Stimulated activated CD4-positive, alpha-beta T cell treated with anti-CD3 and anti-CD28 coated beads, Interleukin-1b, Interleukin-23, amount 100 ng/mL, for 24 hours (primary cell): ENCODE measurements around the gene FBXL20.
"Not testable (repeated sequence)": the region's sequence is repeated elsewhere in the genome, so short reads cannot be mapped to it uniquely, and the experiment has no call there.

Source experiments
- DNase-seq, 4 experiments: peaks; one replicate each; pipeline ENCODE4 v3.0.0-alpha.2; 2020; ENCODE audit warnings: low read depth in 4 of 4, low spot score in 1 of 4

Gene FBXL20

DNA sequence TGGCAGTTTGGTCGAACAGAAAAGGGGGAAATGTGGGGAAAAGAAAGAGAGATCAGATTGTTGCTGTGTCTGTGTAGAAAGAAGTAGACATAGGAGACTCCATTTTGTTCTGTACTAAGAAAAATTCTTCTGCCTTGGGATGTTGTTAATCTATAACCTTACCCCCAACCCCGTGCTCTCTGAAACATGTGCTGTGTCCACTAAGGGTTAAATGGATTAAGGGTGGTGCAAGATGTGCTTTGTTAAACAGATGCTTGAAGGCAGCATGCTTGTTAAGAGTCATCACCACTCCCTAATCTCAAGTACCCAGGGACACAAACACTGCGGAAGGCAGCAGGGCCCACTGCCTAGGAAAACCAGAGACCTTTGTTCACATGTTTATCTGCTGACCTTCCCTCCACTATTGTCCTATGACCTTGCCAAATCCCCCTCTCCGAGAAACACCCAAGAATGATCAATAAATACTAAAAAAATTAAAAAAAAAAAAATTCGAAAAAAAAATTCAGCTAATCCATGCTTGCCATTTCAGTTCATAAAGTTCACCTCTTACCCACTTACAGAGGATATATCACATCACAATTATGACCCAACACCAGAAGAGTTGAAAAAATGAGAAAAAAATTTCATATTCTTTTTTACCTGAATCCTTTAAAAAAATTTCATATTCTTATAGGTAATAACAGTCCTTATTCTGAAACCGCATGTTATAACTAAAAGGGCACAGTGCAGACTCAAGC, 67.2 kb downstream of the FBXL20 start:
- not testable (repeated sequence) for DNase-seq

DNA sequence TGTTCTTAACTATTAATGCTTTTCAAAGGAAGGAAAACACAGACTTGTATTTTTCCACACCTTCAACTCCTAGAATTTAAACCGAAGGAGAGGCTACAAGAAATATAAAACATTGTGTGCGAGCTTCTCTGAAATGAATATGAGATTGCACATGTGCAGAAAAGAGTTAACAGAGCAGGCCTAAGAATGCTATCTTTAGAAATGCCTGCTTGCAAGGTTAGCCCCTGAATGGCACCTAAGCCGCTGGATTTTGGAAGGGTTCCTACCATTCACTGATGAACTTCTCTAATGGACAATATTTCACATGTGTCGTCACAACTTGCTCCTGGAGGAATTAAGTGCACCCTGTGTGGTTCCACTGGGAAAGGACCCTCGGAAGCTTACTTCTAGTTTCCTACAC, 69.3 kb downstream of the FBXL20 start:
- DNase-seq = no peak

DNA sequence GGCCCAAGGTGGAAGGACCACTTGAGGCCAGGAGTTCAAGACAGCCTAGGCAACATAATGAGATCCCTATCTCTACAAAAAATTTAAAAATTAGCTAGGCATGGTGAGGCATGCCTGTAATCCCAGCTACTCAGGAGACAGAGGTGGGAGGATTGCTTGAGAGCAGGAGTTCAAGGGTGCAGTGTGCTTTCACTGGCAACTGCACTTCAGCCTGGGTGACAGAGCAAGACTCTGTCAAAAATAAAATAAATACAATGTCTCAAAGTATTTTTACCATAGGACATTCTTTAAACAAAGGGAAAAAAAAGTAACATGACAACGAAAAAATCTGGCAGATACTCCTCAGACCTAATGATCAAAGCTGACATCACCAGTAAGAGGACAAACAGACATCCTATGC, 72.6 kb downstream of the FBXL20 start:
- no peak for DNase-seq

DNA sequence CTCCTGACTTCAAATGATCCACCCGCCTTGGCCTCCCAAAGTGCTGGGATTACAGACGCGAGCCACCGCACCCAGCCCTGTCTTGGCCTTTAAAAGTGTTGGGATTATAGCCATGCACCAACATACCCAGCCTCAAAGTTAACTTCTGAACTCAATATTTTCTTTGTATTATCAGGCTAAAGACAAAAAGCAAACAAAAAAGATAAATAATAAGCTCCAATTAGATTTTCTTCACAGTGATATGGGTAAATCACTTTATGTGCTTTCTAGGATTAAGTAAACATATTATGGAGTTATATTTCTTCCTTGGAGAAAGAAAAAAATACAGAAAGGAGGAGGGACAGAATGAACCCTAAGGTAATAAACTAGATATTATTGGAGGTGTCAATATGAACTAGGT, 74.3 kb downstream of the FBXL20 start:
- no peak for DNase-seq

DNA sequence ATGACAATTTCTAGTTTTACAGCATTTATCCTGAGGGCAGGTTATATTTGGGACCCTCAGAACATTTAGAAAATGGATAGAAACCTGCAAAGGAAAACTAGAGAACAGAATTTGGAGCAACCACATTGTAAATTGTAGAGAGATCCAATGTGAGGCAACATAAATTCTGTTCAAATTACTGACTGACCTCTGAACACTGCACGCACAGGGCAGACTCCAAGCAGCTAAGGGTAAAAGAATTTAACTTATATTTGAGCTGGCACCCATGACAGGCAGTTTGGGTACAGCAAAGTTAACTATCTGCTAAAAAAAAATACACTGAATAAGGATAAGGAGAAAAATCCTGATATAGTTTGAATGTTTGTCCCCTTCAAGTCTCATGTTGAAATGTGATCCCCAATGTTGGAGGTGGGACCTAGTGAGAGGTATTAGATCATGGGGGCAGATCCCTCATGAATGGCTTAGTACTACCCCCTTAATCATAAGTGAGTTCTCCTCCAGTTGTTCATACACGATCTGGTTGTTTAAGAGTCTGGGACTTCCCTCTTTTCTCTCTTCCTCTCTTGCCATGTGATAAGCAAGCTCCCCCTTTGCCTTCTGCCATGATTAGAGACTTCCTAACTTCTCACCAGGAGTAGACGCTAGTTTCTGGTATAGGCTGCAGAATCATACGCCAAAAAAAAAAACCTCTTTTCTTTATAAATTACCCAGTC, 75.7 kb downstream of the FBXL20 start:
- DNase-seq = no peak

DNA sequence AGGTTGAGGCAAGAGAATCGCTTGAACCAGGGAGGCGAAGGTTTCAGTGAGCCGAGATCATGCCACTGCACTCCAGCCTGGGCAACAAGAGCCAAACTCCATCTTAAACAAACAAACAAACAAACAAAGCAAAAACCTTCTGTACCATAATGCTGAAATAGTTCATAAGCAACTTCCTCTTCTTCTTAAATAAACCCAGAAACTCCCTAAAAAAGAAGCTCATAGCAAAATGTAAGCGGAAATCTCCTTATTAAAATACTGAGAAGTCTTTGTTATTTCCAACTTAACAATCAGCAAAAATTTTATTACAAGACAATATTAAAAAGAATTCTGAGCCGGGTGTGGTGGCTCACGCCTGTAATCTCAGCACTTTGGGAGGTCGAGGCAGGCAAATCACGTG, 82.8 kb downstream of the FBXL20 start:
- no peak for DNase-seq

DNA sequence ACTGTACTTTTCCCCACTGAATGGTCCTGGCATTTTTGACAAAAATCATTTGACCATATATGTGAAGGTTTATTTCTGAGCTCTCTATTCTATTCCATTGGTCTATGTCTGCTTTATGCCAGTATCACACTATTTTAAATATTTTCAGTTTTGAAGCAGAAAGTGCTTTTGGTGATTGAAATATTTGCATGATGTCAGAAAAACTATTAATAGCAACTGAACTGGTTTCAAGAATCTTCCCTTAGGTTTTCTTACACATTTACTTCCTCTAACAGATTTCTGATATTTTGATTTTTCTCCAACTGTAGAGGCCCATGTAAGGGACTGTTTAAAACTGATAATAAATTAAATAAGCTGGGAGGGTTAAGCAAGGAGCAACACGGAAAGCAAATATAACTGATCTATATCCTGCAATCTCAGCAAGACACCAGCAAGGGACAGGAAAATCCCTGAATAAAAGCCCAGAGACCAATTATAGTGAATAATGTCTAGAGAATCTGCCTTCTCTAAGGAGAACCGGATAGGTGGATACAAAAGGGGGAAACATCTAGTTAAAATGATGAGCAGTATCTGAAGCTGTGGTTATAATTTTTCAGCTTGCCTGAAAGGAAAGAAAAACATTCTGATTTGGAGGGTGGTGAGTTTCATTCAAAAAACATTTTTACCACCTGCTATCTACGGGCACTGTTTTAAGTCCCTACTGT, 94.8 kb downstream of the FBXL20 start:
- no peak for DNase-seq

DNA sequence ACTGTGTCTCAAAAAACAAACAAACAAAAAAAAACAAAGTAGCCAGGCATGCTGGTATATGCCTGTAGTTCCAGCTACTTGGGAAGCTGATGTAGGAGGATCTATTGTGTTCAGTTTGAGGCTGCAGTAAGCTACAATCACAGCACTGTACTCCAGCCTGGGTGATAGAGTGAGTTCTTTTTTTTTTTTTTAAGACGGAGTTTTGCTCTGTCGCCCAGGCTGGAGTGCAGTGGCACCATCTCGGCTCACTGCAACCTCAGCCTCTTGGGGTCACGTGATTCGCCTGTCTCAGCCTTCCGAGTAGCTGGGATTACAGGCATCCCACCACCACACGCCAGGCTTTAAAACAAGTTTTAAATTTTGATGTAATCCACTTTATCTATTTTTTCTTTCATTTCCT, 95.4 kb downstream of the FBXL20 start:
- DNase-seq = no peak

DNA sequence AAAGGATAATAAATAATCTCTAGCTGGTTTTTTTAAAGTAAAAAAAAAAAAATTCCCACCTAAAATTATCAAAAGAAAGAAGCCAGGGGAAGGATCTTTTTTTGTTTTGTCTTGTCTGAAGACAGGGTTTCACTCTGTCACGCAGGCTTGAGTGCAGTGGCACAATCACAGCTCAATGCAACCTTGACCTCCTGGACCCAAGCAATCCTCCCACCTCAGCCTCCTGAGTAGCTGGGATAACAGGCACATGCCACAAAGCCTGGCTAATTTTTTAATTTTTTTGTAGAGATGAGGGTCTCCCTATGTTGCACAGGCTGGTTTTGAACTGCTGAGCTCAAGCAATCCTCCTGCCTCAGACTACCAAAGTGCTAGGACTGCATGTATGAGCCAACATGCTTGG, 97.2 kb downstream of the FBXL20 start:
- no peak for DNase-seq

DNA sequence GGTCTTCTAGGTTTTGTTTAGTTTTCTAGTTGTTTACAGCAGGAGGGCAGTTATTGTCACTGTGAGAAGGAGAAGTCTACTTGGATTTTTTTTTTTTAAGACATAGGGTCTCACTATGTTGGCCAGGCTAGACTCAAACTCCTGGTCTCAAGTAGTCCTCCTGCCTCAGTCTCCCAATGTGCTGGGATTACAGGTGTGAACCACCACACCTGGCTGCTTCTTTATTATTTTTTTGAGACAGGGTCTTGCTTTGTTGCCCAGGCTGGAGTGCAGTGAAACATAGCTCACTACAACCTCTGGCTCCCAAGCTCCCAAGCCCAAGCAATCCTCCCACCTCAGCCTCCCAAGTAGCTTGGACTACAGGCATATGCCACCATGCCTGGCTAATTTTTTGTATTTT, 107.4 kb downstream of the FBXL20 start:
- no peak for DNase-seq

DNA sequence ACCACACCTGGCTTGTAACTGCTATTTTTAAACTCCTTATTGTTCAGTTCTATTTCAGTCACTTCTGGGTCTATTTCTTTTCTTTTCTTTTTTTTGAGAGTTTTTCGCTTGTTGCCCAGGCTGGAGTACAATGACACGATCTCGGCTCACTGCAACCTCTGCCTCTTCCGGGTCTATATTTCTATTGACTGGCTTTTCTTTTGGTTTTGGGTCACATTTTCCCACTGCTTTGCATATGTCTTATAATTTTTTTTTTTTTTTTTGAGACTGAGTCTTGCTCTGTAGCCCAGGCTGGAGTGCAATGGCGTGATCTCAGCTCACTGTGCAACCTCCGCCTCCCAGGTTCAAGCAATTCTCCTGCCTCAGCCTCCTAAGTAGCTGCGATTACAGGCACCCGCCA, 108.9 kb downstream of the FBXL20 start:
- DNase-seq = not testable (repeated sequence)

DNA sequence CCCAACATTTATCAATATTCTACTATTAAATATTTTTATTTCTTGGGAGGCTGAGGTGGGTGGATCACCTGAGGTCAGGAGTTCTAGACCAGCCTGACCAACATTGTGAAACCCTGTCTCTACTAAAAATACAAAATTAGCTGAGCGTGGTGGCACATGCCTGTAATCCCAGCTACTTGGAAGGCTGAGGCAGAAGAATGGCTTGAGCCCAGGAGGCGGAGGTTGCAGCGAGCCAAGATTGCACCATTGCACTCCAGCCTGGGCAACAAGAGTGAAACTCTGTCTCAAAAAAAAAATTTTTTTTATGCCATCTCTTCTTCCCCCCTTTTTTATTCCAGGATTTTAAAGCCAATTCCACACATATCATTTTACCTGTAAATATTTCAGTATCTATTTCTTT, 114.9 kb downstream of the FBXL20 start:
- DNase-seq = not testable (repeated sequence)

DNA sequence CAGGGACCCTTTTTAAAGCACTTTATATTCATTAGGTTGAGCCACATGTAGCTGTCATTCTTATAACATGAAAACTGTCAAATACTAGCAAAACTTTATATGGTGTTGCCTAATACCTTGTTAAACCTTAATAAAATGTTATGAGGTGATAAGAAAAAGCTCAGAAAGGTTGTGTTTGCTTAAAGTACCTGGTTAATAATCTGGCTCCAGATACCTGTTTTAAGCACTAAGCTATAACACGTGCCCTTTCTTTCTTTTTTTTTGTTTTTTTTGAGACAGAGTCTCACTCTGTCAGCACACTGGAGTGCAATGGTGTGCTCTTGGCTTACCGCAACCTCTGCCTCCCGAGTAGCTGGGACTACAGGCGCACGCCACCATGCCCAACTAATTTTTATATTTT, 116.7 kb downstream of the FBXL20 start:
- no peak for DNase-seq

DNA sequence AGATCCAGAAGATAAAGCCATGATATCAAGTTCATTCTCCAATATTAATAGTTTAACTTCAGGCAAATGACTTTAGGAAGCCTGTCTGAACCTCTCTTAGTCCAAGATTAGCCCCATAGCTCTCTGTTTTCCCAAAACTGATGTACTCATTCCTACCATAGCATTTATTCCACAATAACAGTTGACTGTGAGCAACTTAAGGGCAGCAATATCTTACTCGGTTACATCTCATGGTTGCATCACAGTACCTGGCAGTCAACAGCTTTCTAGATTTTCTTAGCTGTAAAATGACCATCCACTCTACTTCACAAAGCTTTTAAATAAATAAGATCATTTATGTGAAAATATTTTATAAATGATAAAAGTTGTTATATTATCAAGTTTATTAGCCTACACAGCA, 117.5 kb downstream of the FBXL20 start:
- no peak for DNase-seq

DNA sequence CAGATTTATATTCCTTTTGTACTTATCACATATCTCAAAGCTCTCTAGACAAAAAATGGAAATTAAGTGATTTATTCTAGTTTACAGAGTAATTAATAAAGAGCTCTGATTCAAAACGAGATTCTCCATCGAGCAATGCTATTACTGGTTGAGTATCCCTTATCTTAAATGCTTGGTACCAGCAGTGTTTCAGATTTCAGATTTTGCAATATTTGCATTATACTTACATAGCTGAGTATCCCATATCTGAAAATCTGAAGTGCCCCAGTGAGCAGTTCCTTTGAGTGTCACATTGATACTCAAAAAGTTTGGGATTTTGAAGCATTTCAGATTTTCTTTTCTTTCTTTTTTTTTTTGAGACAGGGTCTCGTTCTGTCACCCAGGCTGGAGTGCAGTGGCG, 118.3 kb downstream of the FBXL20 start:
- DNase-seq = no peak

DNA sequence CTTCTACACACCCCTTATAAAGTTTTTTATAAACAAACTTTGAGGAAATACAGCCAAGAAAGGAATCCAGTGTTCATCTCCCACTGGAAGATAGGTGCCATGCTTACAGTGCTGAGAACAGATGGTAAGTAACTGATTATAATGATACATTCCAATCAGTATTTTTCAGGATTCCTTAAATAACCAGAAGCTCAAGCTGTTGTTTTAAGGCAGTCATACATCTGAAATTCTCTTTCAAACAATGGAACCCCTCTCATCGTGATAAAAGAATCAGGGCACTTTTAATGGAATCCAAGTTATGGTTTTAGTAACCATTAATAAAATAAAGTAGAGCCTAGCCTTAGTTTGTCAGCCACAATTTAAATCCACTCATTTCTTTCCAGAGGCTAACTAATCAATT, 119.6 kb downstream of the FBXL20 start:
- DNase-seq = no peak

DNA sequence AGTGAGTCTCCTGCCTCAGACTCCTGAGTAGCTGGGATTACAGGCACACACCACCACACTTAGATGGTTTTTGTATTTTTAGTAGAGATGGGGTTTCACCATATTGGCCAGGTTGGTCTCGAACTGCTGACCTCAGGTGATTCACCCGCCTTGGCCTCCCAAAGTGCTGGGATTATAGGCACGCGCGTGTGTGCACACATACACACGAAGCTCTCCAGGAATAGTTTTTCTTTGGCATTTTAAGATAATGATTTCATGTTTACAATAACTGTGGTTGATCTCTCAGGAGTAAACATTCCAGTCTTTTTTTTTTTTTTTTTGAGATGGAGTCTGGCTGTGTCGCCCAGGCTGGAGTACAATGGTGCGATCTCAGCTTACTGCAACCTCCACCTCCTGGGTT, 123.2 kb downstream of the FBXL20 start:
- DNase-seq = not testable (repeated sequence)

DNA sequence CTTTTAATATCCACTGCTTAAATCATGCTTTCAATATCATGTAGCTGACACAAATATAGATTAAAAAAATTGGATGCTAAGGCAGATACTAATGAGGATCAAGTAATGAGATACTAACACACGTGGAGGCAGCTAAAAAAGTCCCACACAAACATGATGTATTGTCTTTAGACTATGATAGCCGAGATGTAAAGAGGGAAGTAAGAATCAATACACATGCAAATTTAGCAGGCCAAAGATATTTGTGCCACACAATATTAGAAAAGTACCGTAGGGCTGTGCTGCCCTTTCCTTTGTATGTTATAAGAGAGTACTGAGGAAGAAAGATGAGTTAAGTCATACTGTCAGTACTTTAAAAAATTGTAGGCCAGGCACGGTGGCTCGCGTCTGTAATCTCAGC, 124.3 kb downstream of the FBXL20 start:
- DNase-seq = no peak

DNA sequence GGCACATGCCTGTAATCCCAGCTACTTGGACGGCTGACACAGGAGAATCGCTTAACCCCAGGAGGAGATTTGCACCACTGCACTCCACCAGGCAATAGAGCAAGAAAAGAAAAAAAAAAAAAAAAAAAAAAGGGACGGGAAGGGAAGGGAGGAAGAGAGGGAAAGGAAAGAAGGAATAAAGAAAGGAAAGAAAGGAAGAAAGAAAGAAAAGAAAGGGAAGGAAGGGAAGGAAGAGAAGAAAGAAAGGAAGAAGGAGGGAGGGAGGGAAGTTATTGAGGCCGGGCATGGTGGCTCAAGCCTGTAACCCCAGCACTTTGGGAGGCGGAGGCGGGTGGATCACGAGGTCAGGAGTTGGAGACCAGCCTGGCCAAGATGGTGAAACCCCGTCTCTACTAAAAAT, 125.3 kb downstream of the FBXL20 start:
- no peak for DNase-seq

DNA sequence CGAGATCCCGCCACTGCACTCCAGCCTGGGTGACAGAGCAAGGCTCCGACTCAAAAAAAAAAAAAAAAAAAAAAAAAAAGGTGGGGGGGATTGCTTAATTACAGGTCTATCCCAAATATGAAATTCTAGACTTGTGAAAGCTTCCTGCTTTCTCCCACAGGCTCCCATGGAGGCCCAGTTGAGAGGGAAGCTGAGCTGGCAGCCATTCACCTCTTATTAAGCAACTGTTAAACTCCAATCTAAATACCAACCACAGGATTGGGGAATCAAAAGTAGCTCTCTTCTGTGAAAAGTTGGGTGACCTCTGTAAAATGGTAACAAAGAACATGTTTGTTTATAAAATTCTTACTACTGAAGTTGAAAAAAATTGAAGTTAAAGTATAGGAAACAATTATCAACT, 129.9 kb downstream of the FBXL20 start:
- no peak for DNase-seq

DNA sequence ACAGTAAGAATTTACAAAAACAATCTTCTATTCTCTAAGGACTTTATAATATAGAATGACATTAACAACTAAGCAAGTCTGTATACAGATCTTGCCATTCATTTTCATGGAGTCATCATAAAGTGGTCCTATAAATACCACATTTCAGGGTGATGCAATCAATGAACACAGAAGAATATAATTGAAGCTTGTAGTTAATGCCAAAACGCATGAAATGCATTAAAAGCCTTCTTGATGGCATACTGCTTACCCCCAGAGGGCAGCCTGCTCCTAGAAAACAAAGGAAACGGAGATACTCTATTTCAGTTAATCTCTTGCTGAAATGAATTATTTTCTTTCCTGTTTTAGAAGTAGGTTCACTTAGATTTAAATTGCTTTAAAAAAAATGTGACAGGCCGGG, 130.5 kb downstream of the FBXL20 start:
- no peak for DNase-seq

DNA sequence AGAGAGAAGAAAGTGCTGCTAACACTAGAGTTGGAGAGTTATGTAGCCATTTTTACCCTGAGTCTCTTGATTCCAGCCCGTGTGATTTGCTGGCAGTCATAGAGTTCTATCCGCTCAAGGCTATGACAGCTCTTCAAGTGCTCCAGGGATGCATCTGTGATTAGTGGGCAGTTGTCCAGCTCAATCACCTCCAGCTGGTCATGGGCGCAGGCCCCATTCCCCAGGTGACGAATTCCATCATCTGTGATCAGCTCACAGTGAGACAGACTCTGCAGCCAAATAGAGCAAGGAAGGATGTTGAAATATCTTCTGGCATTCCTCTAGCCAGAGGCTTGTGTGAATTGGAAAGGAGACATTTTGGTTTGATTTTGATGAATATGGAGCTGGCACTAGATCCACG, 137.3 kb downstream of the FBXL20 start:
- DNase-seq = no peak
